B cell (primary cell): ENCODE results near the gene AFG1L. TPM values are rescaled to one million over a fixed set of nuclear protein-coding genes. Genes with fewer than 3 reads are reported as not detected.

Experiments used
- ATAC-seq: fragments of 200-7000 bp; cut with Tn5 transposase; one replicate; pipeline ENCODE4 v1.10.0; 2021; ENCODE audit warnings: low read depth, mild to moderate bottlenecking, moderate number of reproducible peaks, moderate library complexity
- CTCF ChIA-PET: fragments of 350-600 bp; sonication (Branson Sonifier 250); formaldehyde crosslinking; loops from one replicate; lab custom pipeline; 2021; ENCODE audit warnings: antibody characterized with exemption, inconsistent platforms; lab: Charles Lee
- POLR2A ChIA-PET: fragments of 350-600 bp; sonication (Branson Sonifier 250); formaldehyde crosslinking; loops from one replicate; lab custom pipeline; 2021; ENCODE audit warnings: antibody characterized with exemption; lab: Charles Lee
- DNase-seq: peaks from one replicate; pipeline ENCODE4 v3.0.0; 2013
- H2AFZ ChIP-seq: 2 replicates; pipeline ENCODE4 v1.6.1; 2012; ENCODE audit warnings: mild to moderate bottlenecking, low read depth, low read length; ENCODE audit not compliant: insufficient read depth, poor library complexity, severe bottlenecking
- H3K27ac ChIP-seq, 2 donors: 1 replicate in 1 of 2; 2 replicates in 1 of 2; pipeline ENCODE4 v1.5.1; 2012 to 2013; ENCODE audit warnings: low read length in 2 of 2, mild to moderate bottlenecking in 2 of 2, moderate library complexity in 1 of 2
- H3K27me3 ChIP-seq, 4 experiments: fragments of 200-600 bp in 1 of 4; sonication (generic) in 1 of 4; replicated peaks in 1 of 4; 1 replicate in 2 of 4; 2 replicates in 2 of 4; pipeline versions ENCODE4 v1.6.1 to v1.7.0; 2013 to 2016; ENCODE audit warnings: low read length in 3 of 4, mild to moderate bottlenecking in 2 of 4, mixed read lengths in 1 of 4, moderate library complexity in 1 of 4; ENCODE audit not compliant: insufficient read depth in 4 of 4, control insufficient read depth in 3 of 4; ENCODE audit errors: control extremely low read depth in 1 of 4
- H3K36me3 ChIP-seq, 2 experiments: replicated peaks in 1 of 2; 1 replicate in 1 of 2; 2 replicates in 1 of 2; pipeline versions ENCODE4 v1.6.1 to v1.7.1; 2013; ENCODE audit warnings: low read length in 1 of 2; ENCODE audit not compliant: insufficient read depth in 2 of 2, control insufficient read depth in 1 of 2; ENCODE audit errors: control extremely low read depth in 1 of 2, extremely low read depth in 1 of 2
- H3K4me1 ChIP-seq, 2 donors: fragments of 200-600 bp in 1 of 2; sonication (generic) in 1 of 2; 1 replicate in 1 of 2; 2 replicates in 1 of 2; pipeline versions ENCODE4 v1.5.1 to v1.6.1; 2013 to 2017; ENCODE audit warnings: low read length in 2 of 2; ENCODE audit not compliant: control insufficient read depth in 2 of 2, insufficient read depth in 2 of 2
- H3K4me2 ChIP-seq: replicated peaks from 2 replicates; pipeline ENCODE3; 2012; ENCODE audit warnings: mild to moderate bottlenecking, low read depth, low read length; ENCODE audit not compliant: poor library complexity, severe bottlenecking
- H3K4me3 ChIP-seq, 5 experiments: fragments of 200-600 bp in 1 of 5; sonication (generic) in 1 of 5; 1 replicate in 3 of 5; 2 replicates in 2 of 5; pipeline versions ENCODE4 v1.5.1 to v1.7.0; 2011 to 2016; ENCODE audit warnings: low read length in 4 of 5, mild to moderate bottlenecking in 4 of 5, low read depth in 2 of 5, control low read depth in 1 of 5, moderate library complexity in 1 of 5; ENCODE audit not compliant: insufficient read depth in 1 of 5; ENCODE audit errors: control extremely low read depth in 1 of 5, extremely low read depth in 1 of 5
- H3K79me2 ChIP-seq: fragments of 200-600 bp; sonication (generic); one replicate; pipeline ENCODE4 v1.6.0; 2016; ENCODE audit warnings: low read length; ENCODE audit not compliant: control insufficient read depth, insufficient read depth
- H3K9ac ChIP-seq: fragments of 200-600 bp; sonication (generic); 2 replicates; pipeline ENCODE4 v1.6.1; 2017; ENCODE audit warnings: mild to moderate bottlenecking, low read length, moderate library complexity
- H3K9me3 ChIP-seq, 3 donors: one replicate each; pipeline versions ENCODE4 v1.6.1 to v1.7.1; 2013; ENCODE audit warnings: low read length in 2 of 3; ENCODE audit not compliant: control insufficient read depth in 2 of 3, insufficient read depth in 1 of 3; ENCODE audit errors: control extremely low read depth in 1 of 3
- H4K20me1 ChIP-seq: 2 replicates; pipeline ENCODE4 v1.6.0; 2012; ENCODE audit warnings: mild to moderate bottlenecking, low read length; ENCODE audit not compliant: insufficient read depth, control insufficient read depth, poor library complexity, severe bottlenecking
- H3K27ac Mint-ChIP-seq: one replicate; pipeline ENCODE4 v1.8.0; 2021; ENCODE audit warnings: mixed read lengths
- H3K27me3 Mint-ChIP-seq: one replicate; pipeline ENCODE4 v1.8.0; 2021; ENCODE audit warnings: mixed read lengths
- H3K4me1 Mint-ChIP-seq: one replicate; pipeline ENCODE4 v1.8.0; 2021; ENCODE audit warnings: mixed read lengths
- H3K4me3 Mint-ChIP-seq: one replicate; pipeline ENCODE4 v1.8.0; 2021; ENCODE audit warnings: mixed read lengths
- H3K9me3 Mint-ChIP-seq: one replicate; pipeline ENCODE4 v1.8.0; 2022; ENCODE audit warnings: mixed read lengths; ENCODE audit not compliant: insufficient read depth
- CTCF ChIP-seq: fragments of 200-600 bp; IDR thresholded peaks from one replicate; pipeline ENCODE4 v1.8.0; 2022; ENCODE audit warnings: antibody characterized with exemption, mild to moderate bottlenecking
- EZH2 ChIP-seq: IDR thresholded peaks from 2 replicates; pipeline ENCODE4 v1.6.1; 2012; ENCODE audit warnings: borderline replicate concordance, low read depth, mild to moderate bottlenecking, moderate library complexity, low read length; ENCODE audit not compliant: insufficient read depth, poor library complexity, severe bottlenecking
- WGBS: methylation state at CpG from one replicate; pipeline ENCODE4 v1.1.5; 2013; ENCODE audit warnings: missing lambda C conversion rate; ENCODE audit not compliant: insufficient coverage; 5-methylcytosine and 5-hydroxymethylcytosine counted together
- intact Hi-C: fragments of 100-400 bp; cut with micrococcal nuclease; formaldehyde crosslinking; loops from one replicate; pipeline ENCODE4 v1.10.0; 2022
- polyA plus RNA-seq: library from polyadenylated mRNA; depleted of rRNA; stranded (reverse); fragments of >200 nt; gene quantifications from 2 replicates; pipeline ENCODE4 v1.2.3, GENCODE V29; 2012
- total RNA-seq, 2 donors: library from RNA; stranded (reverse); fragments of 120-200 nt in 1 of 2; gene quantifications; 1 replicate in 1 of 2; 2 replicates in 1 of 2; pipeline versions ENCODE4 v1.2.3 to v1.2.4, GENCODE V29; 2013 to 2022

AFG1L gene
- total and polyA plus RNA-seq, 2 donors (not counting 1 experiment from before 2014, with no cell fraction given), result 1.8 to 14.2 TPM

DNA sequence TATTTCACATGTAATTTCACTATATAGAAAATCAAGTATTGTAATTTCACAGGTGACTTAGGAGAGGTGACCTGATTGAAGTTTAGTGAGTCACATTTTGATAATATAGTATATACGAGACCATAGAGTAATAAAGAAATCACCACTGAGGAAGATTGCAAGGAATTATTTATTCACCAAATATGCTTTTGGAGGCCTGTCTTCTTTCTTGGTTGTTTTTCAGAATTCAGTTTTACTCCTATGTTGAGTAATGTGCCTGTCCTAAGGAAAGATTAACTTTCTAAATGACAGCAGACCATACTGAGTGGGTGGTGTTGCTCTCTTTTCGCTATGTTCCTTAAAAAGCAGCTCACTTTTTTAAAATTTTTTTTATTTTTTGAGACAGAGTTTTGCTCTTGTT, 178.3 kb downstream of the AFG1L start:
- no peaks in the 10 kb centered on the region for H3K4me1 ChIP-seq
- no peak for DNase-seq
- no peaks in the 10 kb centered on the region for H3K27me3 ChIP-seq
- ChIA-PET POLR2A (no interaction called here), CTCF (no interaction called here)
- 83% methylated on average over 1 of the region's 2 CpGs for WGBS
- no peak for TF ChIP-seq CTCF
- no peak for TF ChIP-seq EZH2
- no peaks in the 10 kb centered on the region for H3K36me3 ChIP-seq
- H2AFZ ChIP-seq, result no peak overlapping the region
- no peaks in the 10 kb centered on the region for H3K9me3 ChIP-seq
- H3K27me3 Mint-ChIP-seq, result no peaks in the 10 kb centered on the region
- no peak overlapping the region for H3K4me3 Mint-ChIP-seq
- no peak overlapping the region for H3K27ac Mint-ChIP-seq
- H3K4me3 ChIP-seq, result no peak overlapping the region
- no peak overlapping the region for H3K9ac ChIP-seq
- H3K9me3 Mint-ChIP-seq, result no peaks in the 10 kb centered on the region
- intact Hi-C loops, result no loop called here
- no peaks in the 10 kb centered on the region for H4K20me1 ChIP-seq
- no peaks in the 10 kb centered on the region for H3K79me2 ChIP-seq
- no peak overlapping the region for H3K4me2 ChIP-seq
- H3K27ac ChIP-seq, result no peak overlapping the region
- H3K4me1 Mint-ChIP-seq, result no peaks in the 10 kb centered on the region
- ATAC-seq, result no peak

- no peaks in the 10 kb centered on the region for H3K27me3 ChIP-seq
- no peaks in the 10 kb centered on the region for H3K79me2 ChIP-seq
- H3K9me3 ChIP-seq, result no peaks in the 10 kb centered on the region
- no peaks in the 10 kb centered on the region for H4K20me1 ChIP-seq
- H3K36me3 ChIP-seq, result no peaks in the 10 kb centered on the region
- H3K4me3 ChIP-seq, result no peak overlapping the region
- ChIA-PET POLR2A (no interaction called here), CTCF (interaction anchor here (3.4 kb wide), 1 partner anchor 16 kb away, joined by 19 read pairs; no protein-coding TSS in a partner anchor)
- no CpG with 5 or more reads among the region's 2 CpGs for WGBS
- no peak overlapping the region for H3K4me2 ChIP-seq
- H3K27me3 Mint-ChIP-seq, result no peaks in the 10 kb centered on the region
- ATAC-seq (no peak), DNase-seq (no peak)
- H3K9ac ChIP-seq, result no peak overlapping the region
- no peaks in the 10 kb centered on the region for H3K4me1 Mint-ChIP-seq
- no peaks in the 10 kb centered on the region for H3K9me3 Mint-ChIP-seq
- TF ChIP-seq CTCF (no peak), EZH2 (no peak)
- no peaks in the 10 kb centered on the region for H3K4me1 ChIP-seq
- intact Hi-C loops, result no loop called here
- H3K4me3 Mint-ChIP-seq, result no peak overlapping the region
- no peak overlapping the region for H3K27ac Mint-ChIP-seq
- H2AFZ ChIP-seq, result no peak overlapping the region
- no peak overlapping the region for H3K27ac ChIP-seq
Observed at GRCh38 chr6:108476376-108476775, 181.5 kb downstream of the AFG1L start.
